ENCODE results near the gene PPP1R14B.

GRCh38 chr11:64283092-64283491 lies 36.3 kb upstream of the PPP1R14B start:
- TF ChIP-seq POLR2AphosphoS5 (IDR thresholded peaks at IDR 0.05; ENCODE audit: borderline replicate concordance, low read depth, low read length) = no peak
- TF ChIP-seq EZH2 (IDR thresholded peaks at IDR 0.05) = no peak
